CD4-positive, alpha-beta T cell (primary cell): ENCODE results near the gene DOCK2. TPM values are rescaled to one million over a fixed set of nuclear protein-coding genes. Genes with fewer than 3 reads are reported as not detected.

Experiments
- ATAC-seq: fragments of 200-7000 bp; cut with Tn5 transposase; one replicate; pipeline ENCODE4 v1.10.0; 2022; ENCODE audit warnings: mild to moderate bottlenecking; ENCODE audit not compliant: poor library complexity
- CTCF ChIA-PET: fragments of 350-600 bp; sonication (Branson Sonifier 250); formaldehyde crosslinking; loops from one replicate; lab custom pipeline; 2021; ENCODE audit warnings: antibody characterized with exemption, inconsistent platforms; lab: Charles Lee
- POLR2A ChIA-PET: fragments of 350-600 bp; sonication (Branson Sonifier 250); formaldehyde crosslinking; loops from one replicate; lab custom pipeline; 2021; ENCODE audit warnings: antibody characterized with exemption, inconsistent platforms; lab: Charles Lee
- DNase-seq, 14 experiments: peaks; one replicate each; pipeline ENCODE4 v3.0.0-alpha.2; 2013 to 2020; ENCODE audit warnings: mixed read lengths in 2 of 14
- H3K27ac ChIP-seq, 2 donors: one replicate each; pipeline versions ENCODE4 v1.5.1 to v1.7.0; 2013; ENCODE audit warnings: low read length in 2 of 2, low read depth in 1 of 2, mild to moderate bottlenecking in 1 of 2
- H3K27me3 ChIP-seq, 2 experiments: 1 replicate in 1 of 2; 2 replicates in 1 of 2; pipeline versions ENCODE4 v1.6.1 to v1.7.0; 2013; ENCODE audit warnings: low read length in 2 of 2, control low read depth in 1 of 2, mild to moderate bottlenecking in 1 of 2, moderate library complexity in 1 of 2; ENCODE audit not compliant: insufficient read depth in 2 of 2, control insufficient read depth in 1 of 2
- H3K36me3 ChIP-seq: one replicate; pipeline ENCODE4 v1.6.1; 2013; ENCODE audit warnings: low read length, control low read depth; ENCODE audit not compliant: insufficient read depth
- H3K4me1 ChIP-seq: one replicate; pipeline ENCODE4 v1.6.1; 2013; ENCODE audit warnings: low read length, control low read depth; ENCODE audit not compliant: insufficient read depth
- H3K4me3 ChIP-seq: one replicate; pipeline ENCODE4 v1.5.1; 2013; ENCODE audit warnings: mild to moderate bottlenecking, low read length, moderate library complexity
- H3K9me3 ChIP-seq, 2 experiments: 1 replicate in 1 of 2; 2 replicates in 1 of 2; pipeline versions ENCODE4 v1.6.1 to v1.7.0; 2013; ENCODE audit warnings: low read length in 2 of 2, mild to moderate bottlenecking in 2 of 2, control low read depth in 1 of 2, moderate library complexity in 1 of 2; ENCODE audit not compliant: control insufficient read depth in 1 of 2, insufficient read depth in 1 of 2
- H3K27ac Mint-ChIP-seq: one replicate; pipeline ENCODE4 v1.8.0; 2020; ENCODE audit warnings: mixed read lengths
- H3K27me3 Mint-ChIP-seq: one replicate; pipeline ENCODE4 v1.8.0; 2021; ENCODE audit warnings: mixed read lengths
- H3K36me3 Mint-ChIP-seq: one replicate; pipeline ENCODE4 v1.8.0; 2021; ENCODE audit warnings: low read depth, mixed read lengths
- H3K4me1 Mint-ChIP-seq: one replicate; pipeline ENCODE4 v1.8.0; 2021; ENCODE audit warnings: low read depth, mixed read lengths
- H3K4me3 Mint-ChIP-seq: one replicate; pipeline ENCODE4 v1.8.0; 2020; ENCODE audit warnings: mild to moderate bottlenecking, mixed read lengths
- H3K9me3 Mint-ChIP-seq: one replicate; pipeline ENCODE4 v1.8.0; 2020; ENCODE audit warnings: mixed read lengths
- intact Hi-C, 2 experiments: fragments of 100-400 bp; cut with DNase I in 1 of 2; cut with micrococcal nuclease in 1 of 2; formaldehyde crosslinking; loops; one replicate each; pipeline versions ENCODE4 v1.15.1 to v1.9.0; 2023 to 2025; cut with DNase I, micrococcal nuclease
- total RNA-seq, 174 experiments: library from RNA in 2 of 174; stranded (reverse) in 2 of 174; gene quantifications; one replicate each; pipeline ENCODE4 v1.2.3 and lab custom pipeline; 2021 to 2026
- TF ChIP-seq, protein P1 (sequence below): fragments of 200-600 bp; IDR thresholded peaks from one replicate; pipeline ENCODE4 v1.8.0; 2022; ENCODE audit warnings: antibody characterized with exemption, mild to moderate bottlenecking

The DOCK2 gene
- total RNA-seq, 2 experiments from 2014 or later, result 220 to 229 TPM

- Mint-ChIP-seq H3K36me3 (no peaks in the 10 kb centered on the region), H3K9me3 (no peaks in the 10 kb centered on the region)
Observed at GRCh38 chr5:170109059-170110031, 472.3 kb downstream of the DOCK2 start.

DNA sequence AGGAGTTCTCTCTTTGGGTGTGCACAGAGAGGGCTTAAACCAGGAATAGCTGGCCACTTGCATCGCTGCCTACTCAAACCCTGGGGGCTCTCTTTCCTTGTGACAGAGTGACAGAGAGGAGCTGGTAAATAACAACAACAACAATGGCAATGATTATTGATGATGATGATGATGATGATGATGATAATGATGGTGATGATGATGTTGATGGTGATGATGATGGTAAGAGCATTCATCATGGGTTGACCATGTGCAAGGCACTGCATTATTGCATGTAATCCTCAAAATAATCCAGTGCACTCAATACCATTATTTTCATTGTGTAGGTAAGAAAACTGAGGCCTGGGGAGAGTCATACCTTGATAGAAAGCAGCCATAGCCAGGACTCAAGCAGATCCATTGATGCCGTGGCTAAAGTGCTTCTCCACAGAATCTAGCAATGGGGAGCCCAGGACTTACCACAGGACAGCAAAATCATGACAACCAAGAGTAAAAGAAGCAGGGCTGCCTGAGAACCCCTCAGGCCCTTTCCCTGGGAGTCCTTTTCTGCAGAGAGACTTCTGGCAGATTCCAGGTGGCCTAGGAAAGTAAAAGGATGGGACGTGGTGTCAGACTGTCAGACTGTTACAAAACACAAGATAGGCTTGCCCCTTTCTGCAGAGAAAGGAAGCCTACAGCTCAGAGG, 473.5 kb downstream of the DOCK2 start:
- Histone ChIP-seq H3K4me1 (no peaks in the 10 kb centered on the region), H3K27me3 (no peaks in the 10 kb centered on the region), H3K9me3 (no peaks in the 10 kb centered on the region), H3K27ac (no peak overlapping the region), H3K4me3 (no peak overlapping the region), H3K36me3 (no peaks in the 10 kb centered on the region)
- Mint-ChIP-seq H3K4me3 (no peak overlapping the region), H3K9me3 (no peaks in the 10 kb centered on the region), H3K4me1 (no peaks in the 10 kb centered on the region), H3K27ac (no peak overlapping the region), H3K27me3 (peaks cover 10% of the 10 kb centered on the region), H3K36me3 (no peaks in the 10 kb centered on the region)
- CTCF ChIA-PET, result no interaction called here
- TF ChIP-seq, protein P1, sequence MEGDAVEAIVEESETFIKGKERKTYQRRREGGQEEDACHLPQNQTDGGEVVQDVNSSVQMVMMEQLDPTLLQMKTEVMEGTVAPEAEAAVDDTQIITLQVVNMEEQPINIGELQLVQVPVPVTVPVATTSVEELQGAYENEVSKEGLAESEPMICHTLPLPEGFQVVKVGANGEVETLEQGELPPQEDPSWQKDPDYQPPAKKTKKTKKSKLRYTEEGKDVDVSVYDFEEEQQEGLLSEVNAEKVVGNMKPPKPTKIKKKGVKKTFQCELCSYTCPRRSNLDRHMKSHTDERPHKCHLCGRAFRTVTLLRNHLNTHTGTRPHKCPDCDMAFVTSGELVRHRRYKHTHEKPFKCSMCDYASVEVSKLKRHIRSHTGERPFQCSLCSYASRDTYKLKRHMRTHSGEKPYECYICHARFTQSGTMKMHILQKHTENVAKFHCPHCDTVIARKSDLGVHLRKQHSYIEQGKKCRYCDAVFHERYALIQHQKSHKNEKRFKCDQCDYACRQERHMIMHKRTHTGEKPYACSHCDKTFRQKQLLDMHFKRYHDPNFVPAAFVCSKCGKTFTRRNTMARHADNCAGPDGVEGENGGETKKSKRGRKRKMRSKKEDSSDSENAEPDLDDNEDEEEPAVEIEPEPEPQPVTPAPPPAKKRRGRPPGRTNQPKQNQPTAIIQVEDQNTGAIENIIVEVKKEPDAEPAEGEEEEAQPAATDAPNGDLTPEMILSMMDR, result no peak
- POLR2A ChIA-PET, result no interaction called here
- ATAC-seq (no peak), DNase-seq (no peak)
- intact Hi-C loops, result no loop called here

More at GRCh38 chr5:170109059-170110031, 472.3 kb downstream of the DOCK2 start:
- H3K27ac Mint-ChIP-seq, result no peak overlapping the region
- H3K27me3 ChIP-seq, result no peaks in the 10 kb centered on the region
- ChIA-PET CTCF (no interaction called here), POLR2A (no interaction called here)
- TF ChIP-seq, protein P1, result no peak
- intact Hi-C loops, result loop anchor here in 1 of 2 experiments (10.0 kb wide), 1 partner anchor 1235 kb away; no protein-coding TSS in a partner anchor
- H3K27me3 Mint-ChIP-seq, result peaks cover 12% of the 10 kb centered on the region
- DNase-seq (no peak), ATAC-seq (no peak)
- no peak overlapping the region for H3K4me3 ChIP-seq
- no peaks in the 10 kb centered on the region for H3K4me1 ChIP-seq
- no peaks in the 10 kb centered on the region for H3K4me1 Mint-ChIP-seq
- no peak overlapping the region for H3K27ac ChIP-seq
- no peaks in the 10 kb centered on the region for H3K36me3 ChIP-seq
- H3K9me3 ChIP-seq, result peaks cover 0 to 4% of the 10 kb centered on the region in 2 experiments
- no peak overlapping the region for H3K4me3 Mint-ChIP-seq

DNA sequence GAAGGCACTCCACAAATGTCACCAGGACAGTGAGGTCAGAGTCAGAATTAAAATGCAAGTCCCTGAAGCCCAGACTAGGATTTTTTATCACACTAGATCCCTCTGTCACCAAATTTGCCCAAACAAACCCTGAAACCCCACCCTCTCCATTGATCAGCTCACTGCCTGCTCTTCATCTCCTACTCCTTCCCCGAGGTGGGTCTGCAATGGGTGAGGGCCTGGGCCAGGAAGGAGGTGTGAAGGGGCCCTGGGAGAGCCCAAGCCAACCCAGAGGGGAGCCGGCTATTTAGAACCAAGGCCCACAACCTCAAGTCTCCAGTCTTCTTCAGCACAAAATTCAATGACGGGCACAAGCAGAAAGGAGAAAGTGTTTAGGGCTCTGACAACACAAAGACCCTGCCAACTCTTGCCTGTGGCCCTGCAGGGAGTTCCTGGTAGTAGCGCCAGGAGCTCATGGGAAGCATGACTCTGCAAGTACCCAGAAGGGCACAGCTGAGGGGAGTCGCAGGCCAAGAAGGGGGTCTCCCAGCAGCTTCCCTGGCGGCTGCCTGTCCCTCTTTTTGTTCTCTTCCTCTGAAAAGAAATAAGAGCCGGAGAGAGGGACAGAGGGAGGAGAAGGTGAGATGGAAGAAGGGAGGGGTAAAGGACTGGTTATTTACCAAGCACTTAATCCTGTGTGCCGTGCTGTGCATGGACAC, 474.2 kb downstream of the DOCK2 start:
- ATAC-seq (no peak), DNase-seq (no peak)
- H3K36me3 ChIP-seq, result no peaks in the 10 kb centered on the region
- POLR2A ChIA-PET, result no interaction called here
- H3K4me3 ChIP-seq, result no peak overlapping the region
- TF ChIP-seq, protein P1, result no peak
- no peaks in the 10 kb centered on the region for H3K9me3 ChIP-seq
- Mint-ChIP-seq H3K4me1 (no peaks in the 10 kb centered on the region), H3K27ac (no peak overlapping the region), H3K4me3 (no peak overlapping the region), H3K9me3 (no peaks in the 10 kb centered on the region), H3K27me3 (peaks cover 10% of the 10 kb centered on the region), H3K36me3 (no peaks in the 10 kb centered on the region)
- intact Hi-C loops, result no loop called here
- CTCF ChIA-PET, result no interaction called here
- H3K27ac ChIP-seq, result no peak overlapping the region
- no peaks in the 10 kb centered on the region for H3K4me1 ChIP-seq
- H3K27me3 ChIP-seq, result peaks cover 0 to 3% of the 10 kb centered on the region in 2 experiments
